HL-60 (cell line): ENCODE data around the gene RNF26.

Experiments
- CTCF ChIP-seq: IDR thresholded peaks from one replicate; pipeline ENCODE4 v1.5.1; 2011; ENCODE audit warnings: low read length, control low read depth, inconsistent platforms; ENCODE audit not compliant: insufficient read depth
- POLR2AphosphoS5 ChIP-seq: IDR thresholded peaks from 2 replicates; pipeline ENCODE4 v1.6.1; 2012; ENCODE audit warnings: low read depth
- SPI1 ChIP-seq: IDR thresholded peaks from 2 replicates; pipeline ENCODE4 v1.6.1; 2012; ENCODE audit warnings: low read depth, mild to moderate bottlenecking, borderline replicate concordance

- no peak for TF ChIP-seq POLR2AphosphoS5
- no peak for TF ChIP-seq CTCF
- TF ChIP-seq SPI1: no peak
These were observed 44.6 kb downstream of the RNF26 start for GRCh38 chr11:119378851-119379465.
